ENCODE data around the gene LIMS2. TPM values are rescaled to one million over a fixed set of nuclear protein-coding genes. Genes with fewer than 3 reads are reported as not detected.

The LIMS2 gene
- total RNA-seq, 1 experiment from 2014 or later = 8.9 TPM

GRCh38 chr2:127610561-127610960, 64.8 kb downstream of the LIMS2 start:
- no TSS peak for BruUV-seq (replicated peaks)
- ATAC-seq = no peak
- in situ Hi-C loops (cut with HindIII; ENCODE audit: low pct_unique_long_range_greater_than_20kb, low sequenced_read_pairs) (no loop called here), intact Hi-C loops (cut with micrococcal nuclease; ENCODE audit: unreplicated experiment) (no loop called here)
- Histone ChIP-seq H3K27me3 (ENCODE audit: control insufficient read depth, insufficient read depth, low read length) (no peaks in the 10 kb centered on the region), H3K4me1 (ENCODE audit: control insufficient read depth, insufficient read depth, low read length) (no peaks in the 10 kb centered on the region), H3K9me3 (ENCODE audit: control insufficient read depth, insufficient read depth, low read depth, low read length) (peaks cover 11% of the 10 kb centered on the region; the same call in 1 of the 2 replicates), H3K4me3 (ENCODE audit: low read depth in 2 of 2, low read length in 2 of 2) (no peak overlapping the region), H3K36me3 (ENCODE audit: control insufficient read depth, insufficient read depth, low read length) (no peaks in the 10 kb centered on the region), H3K27ac (ENCODE audit: low read length) (no peak overlapping the region)
- TF ChIP-seq TCF7L2 (IDR thresholded peaks at IDR 0.05; ENCODE audit: low read depth, low read length) (no peak), POLR2AphosphoS5 (IDR thresholded peaks at IDR 0.05; ENCODE audit: low read depth, low read length) (no peak), CTCF (IDR thresholded peaks at IDR 0.05) (no peak), SIN3A (IDR thresholded peaks at IDR 0.05; ENCODE audit: borderline replicate concordance, insufficient read depth, low read depth, low read length) (no peak)
- no peak for DNase-seq (ENCODE audit: low read depth, low spot score)
- ChIA-PET CTCF (no interaction called here), POLR2A (no interaction called here)

DNA sequence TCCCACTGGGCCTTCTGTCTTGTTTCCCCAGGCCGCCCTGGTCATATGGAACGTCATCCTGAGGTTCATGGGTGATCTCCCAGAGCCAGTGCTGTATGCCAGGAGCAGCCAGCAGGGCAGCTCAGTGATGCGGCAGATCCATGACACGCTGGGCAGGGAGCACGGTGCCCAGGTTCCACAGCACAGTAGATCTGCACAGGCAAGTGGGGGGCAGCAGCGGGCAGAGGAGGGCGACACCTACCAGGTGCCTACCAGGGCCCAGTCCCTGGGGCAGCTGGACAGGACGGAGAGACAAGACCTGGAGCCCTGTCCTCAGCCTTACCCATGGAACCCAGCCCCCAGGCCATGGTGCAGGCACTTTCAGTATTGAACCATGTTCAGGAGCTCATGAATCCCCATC, 65.5 kb downstream of the LIMS2 start:
- TF ChIP-seq POLR2AphosphoS5 (IDR thresholded peaks at IDR 0.05; ENCODE audit: low read depth, low read length) = no peak
- TF ChIP-seq CTCF (IDR thresholded peaks at IDR 0.05) = no peak
- TF ChIP-seq REST (IDR thresholded peaks at IDR 0.05; ENCODE audit: insufficient read depth in 1 of 2, low read depth in 2 of 2, low read length in 1 of 2) = no peak
- no peak for TF ChIP-seq SIN3A (IDR thresholded peaks at IDR 0.05; ENCODE audit: borderline replicate concordance, insufficient read depth, low read depth, low read length)
- no peak for TF ChIP-seq TCF7L2 (IDR thresholded peaks at IDR 0.05; ENCODE audit: low read depth, low read length)

More for the DNA sequence above, 65.5 kb downstream of the LIMS2 start:
- no peak overlapping the region for H3K27ac ChIP-seq (ENCODE audit: low read length)
- BruUV-seq (replicated peaks) = no TSS peak
- no peak overlapping the region for H3K4me3 ChIP-seq (ENCODE audit: low read depth in 2 of 2, low read length in 2 of 2)
- CTCF ChIA-PET = no interaction called here
- peaks cover 11% of the 10 kb centered on the region; the same call in 1 of the 2 replicates for H3K9me3 ChIP-seq (ENCODE audit: control insufficient read depth, insufficient read depth, low read depth, low read length)
- DNase-seq (ENCODE audit: low read depth, low spot score) = no peak
- intact Hi-C loops (cut with micrococcal nuclease; ENCODE audit: unreplicated experiment) (no loop called here), in situ Hi-C loops (cut with HindIII; ENCODE audit: low pct_unique_long_range_greater_than_20kb, low sequenced_read_pairs) (no loop called here)
- POLR2A ChIA-PET = no interaction called here
- no peaks in the 10 kb centered on the region for H3K27me3 ChIP-seq (ENCODE audit: control insufficient read depth, insufficient read depth, low read length)
- ATAC-seq = no peak
- H3K4me1 ChIP-seq (ENCODE audit: control insufficient read depth, insufficient read depth, low read length) = no peaks in the 10 kb centered on the region
- no peaks in the 10 kb centered on the region for H3K36me3 ChIP-seq (ENCODE audit: control insufficient read depth, insufficient read depth, low read length)

All from Panc1 (cell line).